ENCODE data around the gene HOXB7.

Gene HOXB7

GRCh38 chr17:48623583-48623982, 12.8 kb upstream of the HOXB7 start:
- DNase-seq, result no peak

- no peak for DNase-seq
These were observed 12.0 kb upstream of the HOXB7 start for GRCh38 chr17:48622857-48623256.

GRCh38 chr17:48621410-48622392, 10.9 kb upstream of the HOXB7 start:
- no peak for DNase-seq

- DNase-seq, result no peak
These were observed 9.8 kb upstream of the HOXB7 start for GRCh38 chr17:48620461-48621139.

- no peak for DNase-seq
These were observed 9.1 kb upstream of the HOXB7 start for GRCh38 chr17:48619826-48620449.

GRCh38 chr17:48618256-48618896, 7.6 kb upstream of the HOXB7 start:
- peak; percentile 89 for DNase-seq

GRCh38 chr17:48617471-48618255, 6.8 kb upstream of the HOXB7 start:
- DNase-seq, result no peak

GRCh38 chr17:48616717-48617470, 6.1 kb upstream of the HOXB7 start:
- no peak for DNase-seq

- no peak for DNase-seq
These were observed 5.3 kb upstream of the HOXB7 start for GRCh38 chr17:48615963-48616716.

- DNase-seq, result no peak
These were observed 4.5 kb upstream of the HOXB7 start, which contains the start of gene HOXB8 for GRCh38 chr17:48615047-48615962. TSS of gene HOXB8 (minus strand) at chr17:48615292. CDS start at chr17:48614704, 588 bp downstream.

- DNase-seq, result peak; percentile 51
These were observed 3.3 kb upstream of the HOXB7 start for GRCh38 chr17:48613862-48614694.

- peak; percentile 62 for DNase-seq
These were observed 2.3 kb upstream of the HOXB7 start for GRCh38 chr17:48612854-48613691.

- no peak for DNase-seq
These were observed 1.6 kb upstream of the HOXB7 start for GRCh38 chr17:48612456-48612853.

GRCh38 chr17:48611681-48612455, 1.1 kb upstream of the HOXB7 start:
- DNase-seq, result peak; percentile 25

- no peak for DNase-seq
These were observed 396 bp upstream of the HOXB7 start for GRCh38 chr17:48611213-48611612.

- no peak for DNase-seq
These were observed 997 bp downstream of the HOXB7 start for GRCh38 chr17:48609759-48610281.

Measured in CD4-positive, alpha-beta T cell treated with Interleukin-17A for 4 hours (primary cell).